Choroid plexus epithelial cell (primary cell): ENCODE measurements around the gene LDHA.

ENCODE experiments used
- DNase-seq: peaks from one replicate; pipeline ENCODE4 v3.0.0-alpha.2; 2010; ENCODE audit warnings: low read depth
- H3K4me3 ChIP-seq: 2 replicates; pipeline ENCODE4 v1.5.1; 2011; ENCODE audit warnings: low read depth, mild to moderate bottlenecking, control low read depth, low read length, moderate library complexity
- CTCF ChIP-seq: conservative IDR thresholded peaks from 2 replicates; pipeline ENCODE4 v1.5.1; 2011; ENCODE audit warnings: low read depth, mild to moderate bottlenecking, control low read depth, inconsistent platforms, low read length, moderate library complexity

The LDHA gene

GRCh38 chr11:18429332-18429731, 35.0 kb downstream of the LDHA start:
- no peak for DNase-seq
- TF ChIP-seq CTCF = no peak
- no peak overlapping the region for H3K4me3 ChIP-seq

- no peak for TF ChIP-seq CTCF
- DNase-seq = no peak
- H3K4me3 ChIP-seq = no peak overlapping the region
Observed at GRCh38 chr11:18438691-18439090, 44.3 kb downstream of the LDHA start.

- no peak for TF ChIP-seq CTCF
- DNase-seq = no peak
- H3K4me3 ChIP-seq = no peak overlapping the region
Observed at GRCh38 chr11:18449251-18449650, 54.9 kb downstream of the LDHA start.

- no peak overlapping the region for H3K4me3 ChIP-seq
- TF ChIP-seq CTCF = no peak
- DNase-seq = peak; percentile 26
Observed at GRCh38 chr11:18452927-18453326, 58.6 kb downstream of the LDHA start.

- no peak for TF ChIP-seq CTCF
- no peak for DNase-seq
- H3K4me3 ChIP-seq = no peak within 1 kb of the TSS
Observed at GRCh38 chr11:18455686-18456372, 61.5 kb downstream of the LDHA start, which contains the start of gene LDHAL6A. LDHAL6A (plus strand) TSS chr11:18455856; CDS start chr11:18456681, 825 bp downstream.

- DNase-seq = peak; percentile 5
- no peak overlapping the region for H3K4me3 ChIP-seq
- no peak for TF ChIP-seq CTCF
Observed at GRCh38 chr11:18457450-18457849, 63.1 kb downstream of the LDHA start.
